ENCODE results near the gene HTRA3.

DNA sequence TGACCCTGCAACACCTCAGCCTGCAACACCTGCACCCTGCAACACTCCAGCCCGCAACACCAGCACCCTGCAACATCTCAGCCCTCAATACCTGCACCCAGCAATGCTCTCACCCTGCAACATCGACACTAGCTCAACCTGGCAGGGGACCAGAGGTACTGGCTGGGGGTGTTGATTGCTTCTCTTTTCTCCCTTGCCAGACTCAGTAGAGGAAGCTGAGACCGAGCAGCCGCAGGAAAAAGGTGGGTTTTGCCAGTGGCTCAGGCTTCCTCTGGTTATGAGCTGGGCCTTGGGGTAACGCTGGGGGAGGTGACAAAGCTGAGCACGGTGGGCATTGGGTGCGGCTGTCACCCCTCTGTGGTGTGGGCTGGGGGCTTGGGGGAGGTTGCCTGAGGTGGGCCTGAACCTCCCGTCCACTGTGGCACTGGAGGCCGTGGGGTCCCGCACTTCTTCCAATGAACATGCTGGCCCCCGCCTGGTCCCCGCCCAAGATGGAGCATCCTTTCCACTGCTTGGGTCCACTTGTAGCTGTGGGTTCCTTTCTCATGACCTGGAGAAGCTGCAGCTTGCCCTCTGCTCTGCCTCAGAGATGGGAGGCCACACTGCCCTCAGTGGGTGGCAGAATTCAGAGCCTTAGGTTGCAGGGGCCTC lies 44.5 kb upstream of the HTRA3 start:
- TF ChIP-seq SUZ12 (IDR thresholded peaks at IDR 0.05; ENCODE audit: extremely low read depth, insufficient read depth, insufficient read length): no peak
- TF ChIP-seq ZNF274 (IDR thresholded peaks at IDR 0.05; ENCODE audit: low read depth, low read length): no peak
- TF ChIP-seq YY1 (IDR thresholded peaks at IDR 0.05; ENCODE audit: insufficient read depth, insufficient read length): no peak

All from NT2/D1 (cell line).